Muscle of arm (tissue), 12 donors: ENCODE results near the gene EPB41. TPM values are rescaled to one million over a fixed set of nuclear protein-coding genes. Genes with fewer than 3 reads are reported as not detected.
"Not testable (repeated sequence)": the region's sequence is repeated elsewhere in the genome, so short reads cannot be mapped to it uniquely, and the experiment has no call there.

Source experiments
- DNase-seq: peaks from one replicate; pipeline ENCODE4 v3.0.0-alpha.2; 2013
- polyA plus RNA-seq, 12 donors: library from polyadenylated mRNA; unstranded; fragments of 120-200 nt; gene quantifications; one replicate each; pipeline ENCODE4 v1.2.1, GENCODE V29; 2013; ENCODE audit not compliant: insufficient read length in 12 of 12

The EPB41 gene
- polyA plus RNA-seq, 12 donors = 4.9 to 49.4 (median 12.6) TPM; not detected in 1

DNA sequence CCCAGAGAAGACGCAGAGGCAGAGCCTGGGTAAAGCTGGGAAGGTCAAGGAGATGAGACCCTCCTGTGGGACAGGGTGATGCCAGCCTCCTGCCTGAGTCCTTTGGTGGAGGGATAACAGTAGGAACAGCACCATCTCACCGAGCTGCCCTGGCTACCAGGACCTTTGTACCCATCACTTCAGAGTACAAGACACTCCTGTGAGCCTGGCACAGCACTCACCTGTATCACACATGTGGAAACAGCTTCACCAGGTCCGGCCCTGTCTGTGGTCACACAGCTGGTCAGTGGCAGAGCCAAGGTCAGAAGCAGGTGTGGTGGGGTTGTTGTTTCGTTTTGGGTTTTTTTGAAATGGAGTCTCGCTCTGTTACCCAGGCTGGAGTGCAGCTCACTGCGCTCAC, 214.4 kb downstream of the EPB41 start:
- DNase-seq = no peak

DNA sequence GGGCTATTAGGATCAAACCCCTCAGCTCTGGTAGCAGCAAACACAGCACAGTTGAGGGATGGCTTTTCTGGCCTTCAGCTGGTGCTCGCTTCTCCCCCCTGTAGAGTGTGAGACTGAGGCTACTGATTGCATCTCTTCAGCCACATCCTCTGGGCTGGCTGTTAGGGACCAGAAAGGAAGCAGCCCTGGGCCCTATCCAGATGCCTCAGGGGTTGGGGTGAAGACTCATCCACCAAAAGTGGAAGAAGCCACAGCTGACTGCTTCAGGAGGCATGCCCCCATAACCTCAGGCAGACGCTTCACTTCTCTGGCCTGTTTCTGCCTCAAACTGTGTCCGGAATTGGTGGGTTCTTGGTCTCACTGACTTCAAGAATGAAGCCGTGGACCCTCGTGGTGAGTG, 215.5 kb downstream of the EPB41 start:
- no peak for DNase-seq

DNA sequence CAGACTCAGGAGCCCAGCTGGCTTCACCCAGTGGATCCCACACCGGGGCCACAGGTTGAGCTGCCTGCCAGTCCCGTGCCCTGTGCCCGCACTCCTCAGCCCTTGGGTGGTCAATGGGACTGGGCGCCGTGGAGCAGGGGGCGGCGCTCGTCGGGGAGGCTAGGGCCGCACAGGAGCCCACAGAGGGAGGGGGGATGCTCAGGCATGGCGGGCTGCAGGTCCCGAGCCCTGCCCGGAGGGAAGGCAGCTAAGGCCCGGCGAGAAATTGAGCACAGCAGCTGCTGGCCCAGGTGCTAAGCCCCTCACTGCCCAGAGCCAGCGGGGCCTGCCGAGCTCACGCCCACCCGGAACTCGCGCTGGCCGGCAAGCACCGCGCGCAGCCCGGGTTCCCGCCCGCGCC, 216.7 kb downstream of the EPB41 start:
- not testable (repeated sequence) for DNase-seq

DNA sequence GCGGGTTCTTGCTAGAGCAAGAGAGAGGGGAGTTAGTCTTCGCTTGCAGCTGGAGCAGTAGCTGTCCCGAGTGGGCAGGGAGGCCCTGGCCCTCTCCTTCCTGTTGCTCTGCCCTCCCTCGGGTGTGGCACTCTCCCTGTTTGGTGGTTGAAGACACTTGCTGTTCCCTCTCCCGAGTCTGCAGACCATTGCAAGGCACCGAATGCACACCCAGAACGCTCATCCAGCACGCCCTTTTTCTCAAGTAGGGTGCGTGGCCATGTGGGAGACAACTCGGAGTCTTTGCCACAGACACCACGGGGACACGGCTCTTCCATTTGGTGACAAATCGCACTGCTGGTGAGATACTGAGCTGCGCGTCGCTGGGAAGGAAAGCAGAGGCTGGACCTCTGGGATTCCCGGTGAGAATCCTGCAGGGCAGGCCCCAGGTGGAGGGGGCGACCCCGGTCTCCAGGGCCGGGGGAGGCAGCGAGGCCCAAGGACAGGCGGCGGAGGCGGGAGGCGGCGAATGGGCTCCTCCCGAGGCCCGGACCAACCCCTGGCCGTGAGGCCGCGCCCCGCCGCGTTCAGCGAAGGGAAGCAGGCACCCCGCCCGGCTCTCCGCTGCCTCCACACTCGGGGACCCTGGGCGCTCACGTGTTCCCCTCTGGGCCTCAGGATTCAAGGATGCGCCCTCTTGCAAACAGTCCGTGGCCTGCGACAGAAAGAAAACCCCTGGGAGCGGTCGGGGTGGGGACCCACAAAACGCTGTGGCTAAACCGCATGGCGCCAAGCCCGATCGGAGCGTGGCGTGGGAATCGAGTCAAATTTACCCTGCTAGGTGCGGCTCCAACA, 219.7 kb downstream of the EPB41 start:
- no peak for DNase-seq

DNA sequence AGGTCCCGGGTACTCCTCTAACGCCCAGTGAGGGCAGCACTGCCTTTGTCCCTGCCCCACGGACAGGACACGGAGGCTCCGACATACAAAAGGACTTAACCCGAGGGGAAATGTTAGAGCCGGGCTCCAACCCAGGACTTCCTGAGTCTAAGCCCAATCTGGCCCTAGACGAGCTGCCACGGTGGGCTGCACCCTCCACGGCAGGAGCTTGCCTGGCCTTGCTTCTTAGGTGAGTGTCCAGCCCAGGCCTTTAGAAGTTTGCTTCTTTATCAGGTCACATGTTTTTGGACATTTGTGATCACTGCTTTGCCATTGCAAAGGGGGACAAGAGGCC, 220.3 kb downstream of the EPB41 start:
- DNase-seq = no peak

DNA sequence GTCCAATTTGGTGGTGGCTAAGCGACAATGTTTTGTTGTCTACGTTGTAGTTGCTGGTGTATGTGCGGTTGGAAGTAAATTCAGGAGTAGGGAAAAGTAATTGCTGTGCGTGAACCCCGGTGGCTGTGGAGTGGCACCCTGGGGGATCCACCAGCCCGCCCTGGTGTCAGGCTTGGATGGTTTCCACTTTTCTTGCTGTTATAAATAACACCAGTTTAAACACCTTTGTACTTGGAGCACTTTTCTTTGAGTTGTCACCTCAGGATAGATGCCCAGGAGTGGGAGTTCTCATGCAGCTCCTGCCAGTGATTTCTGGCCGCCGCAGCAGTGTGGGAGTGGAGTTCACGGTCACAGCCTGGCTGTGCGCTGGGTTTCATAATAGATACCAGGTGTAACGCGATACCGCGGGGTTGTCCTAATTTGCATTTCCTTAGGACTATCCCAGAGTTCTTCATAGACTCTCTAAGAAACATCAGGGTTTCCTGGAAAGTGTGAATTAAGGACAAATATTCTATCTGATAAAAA, 222.1 kb downstream of the EPB41 start:
- DNase-seq = no peak

DNA sequence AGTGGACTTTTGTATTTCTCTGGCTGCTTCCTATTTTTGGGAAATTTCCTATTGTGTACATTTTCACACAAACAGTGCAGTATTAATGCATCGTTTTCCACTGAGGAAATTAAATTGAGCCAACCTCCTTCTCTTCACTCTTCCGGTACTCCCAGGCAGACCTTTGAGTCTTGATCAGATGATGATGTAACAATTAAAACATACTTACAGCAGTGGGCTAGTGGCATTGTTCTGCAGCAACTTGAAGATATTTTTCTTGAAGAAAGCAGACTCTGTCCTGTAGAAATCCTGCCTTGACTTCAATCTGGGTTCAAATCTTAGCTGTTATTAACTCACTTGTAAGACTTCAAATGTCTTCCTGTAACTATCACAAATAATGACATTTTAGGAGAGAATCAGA, 228.3 kb downstream of the EPB41 start:
- no peak for DNase-seq

DNA sequence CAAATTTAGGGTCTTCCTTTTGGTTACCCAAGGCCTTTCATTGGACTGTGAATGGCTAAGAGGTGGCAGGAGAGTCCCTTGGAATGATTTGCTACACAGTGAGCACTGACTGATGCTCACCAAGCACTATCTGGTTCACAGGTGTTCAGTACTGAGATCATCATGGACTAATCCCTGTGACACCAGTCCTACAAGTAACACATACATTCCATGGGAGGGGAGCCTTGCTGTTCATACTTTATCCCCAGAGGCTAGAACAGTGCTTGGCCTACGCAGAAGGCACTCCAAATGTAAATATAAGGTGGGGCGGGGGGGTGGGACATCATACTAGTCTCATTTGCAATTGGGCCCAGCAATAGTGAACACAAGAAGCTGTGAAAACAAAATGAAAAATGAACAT, 229.8 kb downstream of the EPB41 start:
- no peak for DNase-seq

DNA sequence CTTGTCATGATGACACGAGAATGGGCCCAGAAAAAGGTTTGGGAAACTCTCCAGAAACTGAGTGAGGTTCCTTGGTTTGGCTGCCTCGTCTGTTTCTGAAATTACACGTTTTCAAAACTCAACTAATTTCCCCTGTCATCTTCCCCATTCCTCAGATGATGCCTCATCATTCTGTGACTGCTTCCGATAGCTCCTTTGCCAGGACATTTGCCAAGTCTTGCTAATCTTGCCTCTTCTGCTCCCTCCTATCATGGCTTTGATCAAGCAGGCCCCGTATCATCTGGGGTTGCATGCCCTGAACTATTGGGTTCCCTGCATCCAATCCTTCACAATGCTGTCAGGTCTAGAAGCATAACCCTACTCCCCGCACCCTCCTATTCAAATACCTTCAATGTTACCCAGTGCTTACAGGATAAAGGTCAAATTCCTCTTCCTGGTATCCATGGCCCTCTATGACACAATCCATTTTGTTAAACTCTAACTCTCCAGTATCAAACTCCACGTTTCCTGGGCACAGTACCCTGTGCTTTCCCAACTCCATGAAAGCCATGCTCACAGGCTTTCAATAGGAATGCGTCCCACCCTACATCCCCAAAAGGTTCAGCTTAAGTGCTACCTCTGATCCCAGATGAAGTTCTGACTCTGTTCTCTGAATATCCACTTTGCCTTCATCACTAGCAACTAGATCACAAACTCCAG, 231.5 kb downstream of the EPB41 start:
- DNase-seq = no peak

DNA sequence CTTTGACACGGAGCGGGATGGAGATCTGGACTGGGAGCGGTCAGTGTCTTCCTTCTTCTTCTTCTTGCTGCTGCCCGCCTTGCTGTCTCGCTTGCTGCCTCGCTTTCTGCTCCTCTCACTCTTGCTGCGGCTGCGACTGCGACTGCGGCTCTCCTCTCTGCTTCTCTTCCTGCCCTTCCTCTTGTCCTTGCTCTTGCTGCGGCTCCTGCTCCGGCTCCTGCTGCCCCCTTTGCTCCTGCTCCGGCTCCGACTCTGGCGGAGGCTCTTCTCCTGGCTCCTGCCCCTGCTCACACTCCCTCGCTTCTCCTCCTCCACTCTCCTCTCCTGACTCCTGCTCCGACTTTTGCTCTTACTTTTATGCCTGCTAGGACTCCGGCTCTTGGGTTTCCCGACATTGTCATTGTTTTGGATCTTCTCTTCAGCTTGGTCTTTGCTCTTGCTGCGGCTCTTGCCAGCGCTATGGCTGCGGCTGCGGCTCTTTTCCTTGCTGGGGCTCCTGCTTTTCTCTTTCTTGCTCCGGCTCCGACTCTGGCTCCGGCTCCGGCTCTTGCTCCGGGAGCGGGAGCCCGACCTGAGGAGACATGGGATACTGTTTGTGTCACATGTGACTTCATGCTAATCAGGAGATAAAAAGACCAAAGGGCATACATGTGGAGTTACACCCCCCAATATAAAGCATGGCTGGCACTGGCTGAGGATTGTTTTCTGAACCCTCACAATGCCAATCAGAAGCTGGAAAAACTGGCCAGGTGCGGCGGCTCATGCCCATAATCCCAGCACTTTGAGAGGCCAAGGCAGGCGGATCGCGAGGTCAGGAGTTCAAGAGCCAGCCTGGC, 234.5 kb downstream of the EPB41 start:
- DNase-seq = no peak

DNA sequence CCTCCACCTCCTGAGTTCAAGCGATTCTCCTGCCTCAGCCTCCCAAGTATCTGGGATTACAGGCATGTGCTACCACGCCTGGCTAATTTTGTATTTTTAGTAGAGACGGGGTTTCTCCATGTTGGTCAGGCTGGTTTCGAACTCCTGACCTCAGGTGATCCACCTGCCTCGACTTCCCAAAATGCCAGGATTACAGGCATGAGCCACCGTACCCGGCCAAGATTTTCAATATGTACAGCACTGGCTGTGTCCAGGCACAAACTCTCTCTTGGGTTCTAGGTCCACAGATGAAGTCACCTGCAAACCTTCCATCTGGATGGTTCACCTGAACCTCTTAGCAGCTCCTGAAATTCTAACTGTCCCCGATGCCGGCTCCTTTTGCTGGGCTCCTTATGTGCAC, 236.0 kb downstream of the EPB41 start:
- DNase-seq = not testable (repeated sequence)

DNA sequence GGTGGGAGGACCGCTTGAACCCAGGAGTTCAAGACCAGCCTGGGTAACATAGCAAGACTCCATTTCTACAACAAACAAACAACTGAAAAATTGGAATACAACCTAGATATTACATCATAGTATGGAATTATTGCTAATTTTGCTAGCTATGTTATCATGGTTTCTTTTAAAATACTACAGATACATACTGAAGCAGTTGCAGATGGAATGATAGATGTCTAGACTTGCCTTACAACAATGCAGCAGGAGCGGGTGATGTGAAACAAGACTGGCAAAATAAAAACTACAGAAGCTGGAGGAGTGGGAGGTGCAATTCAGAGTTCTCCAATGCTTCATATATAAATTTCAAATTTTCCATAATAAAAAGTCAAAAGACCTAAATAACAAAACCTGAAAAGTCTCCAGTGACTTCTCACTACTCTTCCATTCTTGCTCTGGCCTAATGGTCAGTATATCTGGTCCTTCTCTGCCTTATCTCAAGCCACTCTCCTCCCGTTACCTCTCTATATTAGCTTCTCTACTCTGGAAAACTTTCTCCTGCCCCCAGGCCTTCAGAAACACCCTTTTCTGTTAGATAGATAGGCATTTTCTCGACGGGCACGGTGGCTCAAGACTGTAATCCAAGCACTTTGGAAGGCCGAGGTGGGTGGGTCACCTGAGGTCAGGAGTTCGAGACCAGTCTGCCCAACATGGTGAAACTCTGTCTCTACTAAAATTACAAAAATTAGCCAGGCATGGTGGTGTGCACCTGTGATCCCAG, 237.9 kb downstream of the EPB41 start:
- DNase-seq = no peak

DNA sequence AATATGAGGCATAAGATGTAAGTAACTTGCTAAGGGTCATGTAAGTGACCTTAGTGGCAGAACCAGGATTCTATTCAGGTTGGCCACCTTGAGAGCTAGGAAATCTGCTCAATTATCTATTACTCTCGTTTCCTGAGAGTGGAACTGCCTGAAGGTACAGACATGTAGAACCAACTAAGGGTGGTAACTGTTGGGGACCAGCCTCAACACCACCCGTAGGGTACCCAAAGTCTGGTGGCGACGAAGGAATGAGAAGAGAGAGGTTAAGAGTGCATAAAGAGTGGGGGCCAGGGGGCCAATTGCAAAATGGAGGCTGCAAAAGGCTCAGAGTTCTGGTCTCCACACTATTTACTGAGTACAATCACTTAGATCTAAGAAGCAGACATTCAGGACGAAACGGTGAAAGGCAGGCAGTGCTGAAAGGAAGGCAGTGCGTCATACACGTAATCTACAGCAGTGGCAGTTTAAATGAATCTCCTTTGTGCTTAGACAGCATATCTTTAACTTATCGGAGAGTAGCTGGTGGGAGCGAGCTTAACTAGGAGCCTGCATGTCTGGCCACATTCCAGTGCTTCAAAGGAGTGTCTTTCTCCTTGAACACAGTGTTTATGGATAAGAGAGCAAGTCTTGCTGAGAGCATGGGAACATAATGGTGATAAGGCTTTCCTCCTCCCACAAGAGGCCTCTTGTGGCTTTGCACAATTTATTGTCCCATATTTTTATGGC, 242.3 kb downstream of the EPB41 start:
- DNase-seq = no peak

DNA sequence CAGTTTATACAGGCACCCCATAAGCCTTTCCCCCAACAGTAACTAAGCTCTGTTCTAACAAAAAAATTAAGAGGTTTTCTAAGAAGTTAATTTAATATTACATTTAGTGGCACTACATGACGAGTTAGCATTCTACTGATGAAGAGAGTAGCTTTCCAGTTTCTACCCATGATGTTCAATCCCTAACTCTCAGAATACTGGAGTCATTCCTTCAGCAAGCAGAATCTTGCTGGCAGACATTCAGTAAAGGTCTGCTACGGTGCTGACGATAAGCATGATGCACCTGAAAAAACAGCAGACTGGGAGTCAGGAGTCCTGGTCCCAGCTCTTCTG, 242.9 kb downstream of the EPB41 start:
- no peak for DNase-seq

DNA sequence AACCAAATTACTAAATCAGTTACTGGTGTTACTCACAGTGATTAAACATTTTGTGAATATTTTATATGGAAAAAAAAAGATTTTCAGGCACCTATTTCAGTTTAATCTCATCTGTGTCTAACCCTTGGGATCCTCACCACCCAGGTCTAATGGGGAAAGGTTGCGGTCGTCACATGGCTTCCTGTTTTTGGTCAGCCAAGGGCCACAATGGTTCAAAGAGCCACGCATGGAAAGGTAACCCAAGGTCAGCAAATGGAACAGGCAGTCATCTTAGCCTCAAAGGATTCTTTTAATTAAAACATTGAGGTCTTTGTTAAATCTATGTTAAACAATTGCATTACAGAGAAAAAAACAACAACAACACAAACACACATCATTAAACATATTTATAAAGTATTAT, 245.4 kb downstream of the EPB41 start:
- DNase-seq = no peak

DNA sequence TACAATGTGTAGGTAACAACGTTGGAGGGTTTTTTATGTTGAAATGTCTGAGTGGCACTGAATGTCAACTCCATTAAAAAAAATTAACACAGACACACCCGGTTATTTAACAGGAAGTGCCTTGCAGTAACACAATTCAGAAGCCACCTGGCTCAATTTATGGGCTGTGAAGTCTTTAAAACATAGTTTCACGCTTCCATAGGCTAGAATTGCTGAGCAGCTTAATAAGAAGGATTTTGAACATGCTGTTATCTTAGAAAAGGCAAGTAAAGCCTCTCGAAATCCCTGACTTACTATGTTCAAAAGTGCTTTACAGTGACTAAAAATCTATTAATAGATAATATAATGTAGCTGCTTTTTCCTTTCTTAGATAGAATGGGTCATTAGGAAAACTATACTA, 247.7 kb downstream of the EPB41 start:
- no peak for DNase-seq

DNA sequence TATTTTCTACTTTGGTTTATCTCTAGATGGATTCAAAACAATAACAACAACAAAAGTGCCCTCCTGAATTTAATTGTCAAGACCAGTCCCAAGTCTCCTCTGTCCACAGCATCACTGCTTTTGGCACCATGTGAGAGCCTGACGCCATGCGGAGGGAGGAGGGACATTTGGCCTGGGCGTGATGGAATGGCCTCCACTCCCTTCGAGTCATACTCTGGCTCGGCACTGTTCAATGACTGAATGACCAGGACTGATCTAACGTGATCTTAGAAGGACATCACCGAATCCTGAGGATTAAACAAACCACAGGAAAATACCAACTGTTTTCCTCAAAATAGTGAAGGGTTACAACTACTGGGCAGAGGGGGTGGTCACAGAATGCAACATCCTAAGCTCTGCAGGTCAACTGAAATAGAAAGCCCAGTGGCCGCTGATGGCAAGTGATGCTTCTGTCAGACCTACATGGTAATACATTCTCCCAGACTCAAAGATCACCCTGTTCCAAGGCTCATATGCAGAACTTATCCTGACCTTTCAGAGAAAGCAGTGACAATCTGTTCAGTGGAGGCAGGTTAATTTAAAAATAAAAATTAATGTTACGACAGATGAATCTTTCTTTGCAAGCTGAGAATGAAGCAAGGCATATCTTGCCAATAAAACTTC, 248.2 kb downstream of the EPB41 start:
- DNase-seq = no peak

DNA sequence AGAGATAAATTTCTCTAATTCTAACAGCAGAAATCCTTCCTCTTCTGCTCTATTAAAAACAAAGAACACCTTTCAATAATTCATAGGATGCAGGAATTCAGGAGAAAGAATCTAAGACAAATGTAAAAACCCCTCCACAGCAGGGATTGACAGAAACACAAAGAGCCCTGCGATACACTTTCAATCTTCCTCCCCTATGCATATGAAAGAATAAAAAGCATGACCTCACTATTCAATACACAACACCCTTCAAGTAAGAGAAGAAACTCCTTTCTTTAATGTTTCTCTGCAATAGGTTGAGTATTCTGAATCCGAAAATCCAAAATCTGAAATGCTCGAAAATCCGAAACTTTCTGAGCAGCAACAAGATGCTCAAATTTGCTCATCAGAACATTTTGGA, 250.2 kb downstream of the EPB41 start:
- no peak for DNase-seq

DNA sequence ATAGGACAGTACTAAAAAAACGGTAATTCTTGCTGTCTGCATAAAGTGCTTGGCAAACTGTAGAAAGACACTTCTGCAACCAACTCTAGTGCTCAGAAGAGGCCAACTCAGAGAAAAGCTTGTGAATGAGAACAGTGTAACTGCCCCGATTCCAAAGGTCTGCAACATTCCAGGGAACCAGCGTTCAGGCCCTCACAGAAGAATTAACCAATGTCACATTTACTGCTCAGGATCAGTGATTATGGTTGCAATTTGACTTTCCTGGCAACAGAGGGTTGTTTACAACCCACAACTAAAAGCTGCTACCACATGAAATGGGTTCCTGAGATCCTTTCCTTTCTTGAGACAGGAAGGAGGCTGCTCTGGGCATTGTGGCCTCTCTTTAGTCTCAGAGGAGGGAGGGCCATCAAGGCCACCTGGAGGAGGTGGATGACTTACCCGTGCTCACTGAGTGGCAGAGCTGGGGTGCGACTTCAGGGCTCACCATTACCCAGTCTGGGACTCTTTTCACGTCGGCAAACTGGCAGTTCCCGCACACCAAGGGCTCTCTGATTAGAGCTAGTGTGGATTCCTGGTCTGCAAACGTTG, 252.0 kb downstream of the EPB41 start:
- no peak for DNase-seq

DNA sequence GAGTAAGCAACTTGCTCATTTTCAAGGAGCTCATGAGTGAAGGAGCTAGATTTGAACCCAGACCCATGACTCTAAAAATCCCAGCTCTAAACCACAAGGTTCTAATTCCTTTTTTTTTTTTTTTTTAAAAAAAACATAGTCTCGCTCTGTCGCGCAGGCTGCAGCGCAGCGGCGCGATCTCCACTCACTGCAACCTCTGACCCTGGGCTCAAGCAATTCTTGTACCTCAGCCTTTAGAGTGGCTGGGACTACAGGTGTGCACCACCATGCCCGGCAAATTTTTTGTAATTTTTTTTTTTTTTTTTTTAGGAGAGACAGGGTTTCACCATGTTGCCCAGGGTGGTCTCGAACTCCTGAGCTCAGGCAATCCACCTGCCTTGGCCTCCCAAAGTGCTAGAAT, 253.5 kb downstream of the EPB41 start:
- no peak for DNase-seq
